Esophagus squamous epithelium (tissue), 5 donors: ENCODE data around the gene MAMDC4. TPM values are rescaled to one million over a fixed set of nuclear protein-coding genes. Genes with fewer than 3 reads are reported as not detected.

ENCODE experiments used
- DNase-seq: peaks from one replicate; lab custom pipeline; 2025; lab: John Stamatoyannopoulos, UW
- H3K27ac ChIP-seq, 4 donors: fragments of 200-600 bp; sonication (generic); one replicate each; pipeline ENCODE4 v1.5.1; 2016 to 2019; ENCODE audit warnings: mild to moderate bottlenecking in 1 of 4
- H3K27me3 ChIP-seq, 4 donors: fragments of 200-600 bp; sonication (generic); 1 replicate in 3 of 4; 2 replicates in 1 of 4; pipeline versions ENCODE4 v1.5.1 to v1.6.0; 2017 to 2021; ENCODE audit warnings: antibody characterized with exemption in 1 of 4
- H3K36me3 ChIP-seq, 3 donors: fragments of 200-600 bp; sonication (generic); one replicate each; pipeline ENCODE4 v1.5.1; 2016 to 2019
- H3K4me1 ChIP-seq, 3 donors: fragments of 200-600 bp; sonication (generic); one replicate each; pipeline ENCODE4 v1.5.1; 2017 to 2019
- H3K4me3 ChIP-seq, 4 donors: fragments of 200-600 bp; sonication (generic); 1 replicate in 3 of 4; 2 replicates in 1 of 4; pipeline ENCODE4 v1.5.1; 2016 to 2019; ENCODE audit warnings: mild to moderate bottlenecking in 2 of 4, moderate library complexity in 1 of 4
- H3K9me3 ChIP-seq, 3 donors: fragments of 200-600 bp; sonication (generic); one replicate each; pipeline ENCODE4 v1.5.1; 2016 to 2019
- POLR2A ChIP-seq, 4 donors: fragments of 450-650 bp; IDR thresholded peaks; one replicate each; pipeline ENCODE4 v1.6.1; 2017; ENCODE audit warnings: antibody characterized with exemption in 4 of 4, mild to moderate bottlenecking in 4 of 4, moderate library complexity in 3 of 4
- WGBS, 2 donors: methylation state at CpG; one replicate each; pipeline ENCODE4 v1.1.5; 2018; 5-methylcytosine and 5-hydroxymethylcytosine counted together
- intact Hi-C: fragments of 100-400 bp; cut with DNase I; formaldehyde crosslinking; loops from one replicate; pipeline ENCODE4 v1.15.0; 2022
- total RNA-seq, 4 donors: library from RNA; depleted of rRNA; stranded (reverse); fragments of >200 nt; gene quantifications; one replicate each; pipeline ENCODE4 v1.1.0, GENCODE V29; 2016
- TF ChIP-seq, protein P1 (sequence below), 6 experiments: fragments of 450-650 bp in 4 of 6; fragments of 200-600 bp in 2 of 6; sonication (generic) in 2 of 6; IDR thresholded peaks; one replicate each; pipeline ENCODE4 v1.5.1; 2016 to 2019; ENCODE audit warnings: antibody characterized with exemption in 6 of 6, mild to moderate bottlenecking in 4 of 6, moderate library complexity in 4 of 6
- donor health status: DM: yes; HTN: yes; CAD: no.

Gene MAMDC4
- total RNA-seq, 4 donors from 2014 or later = 1.8 to 2.9 (median 2.7) TPM

DNA sequence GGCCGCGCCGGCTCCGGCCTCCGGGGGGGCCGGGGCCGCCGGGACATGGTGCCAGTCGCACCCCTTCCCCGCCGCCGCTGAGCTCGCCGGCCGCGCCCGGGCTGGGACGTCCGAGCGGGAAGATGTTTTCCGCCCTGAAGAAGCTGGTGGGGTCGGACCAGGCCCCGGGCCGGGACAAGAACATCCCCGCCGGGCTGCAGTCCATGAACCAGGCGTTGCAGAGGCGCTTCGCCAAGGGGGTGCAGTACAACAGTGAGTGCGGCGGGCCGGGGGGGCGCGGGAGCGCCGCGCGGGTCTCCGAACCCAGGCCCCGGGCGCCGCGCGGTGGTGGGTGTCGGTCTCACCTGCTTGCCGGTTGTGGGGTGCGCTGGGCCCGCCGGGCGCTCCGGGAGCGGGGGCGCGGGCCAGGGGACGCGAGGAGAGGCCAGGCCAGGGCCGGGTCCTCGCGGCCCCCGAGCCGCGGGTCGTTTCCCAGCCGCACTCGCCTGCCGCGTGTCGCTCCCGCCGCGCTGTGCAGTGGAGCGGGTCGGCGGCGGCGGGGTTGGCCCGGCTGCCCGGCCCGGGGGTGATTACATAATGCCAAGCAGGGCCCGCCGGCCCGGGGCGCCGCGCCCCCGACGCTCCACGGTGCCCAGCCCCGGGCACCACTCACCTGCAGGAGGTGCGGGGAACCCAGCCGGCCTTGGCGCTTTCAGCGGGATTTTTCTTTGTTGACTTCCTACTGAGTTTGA lies 43.9 kb upstream of the MAMDC4 start:
- TF ChIP-seq, protein P1, sequence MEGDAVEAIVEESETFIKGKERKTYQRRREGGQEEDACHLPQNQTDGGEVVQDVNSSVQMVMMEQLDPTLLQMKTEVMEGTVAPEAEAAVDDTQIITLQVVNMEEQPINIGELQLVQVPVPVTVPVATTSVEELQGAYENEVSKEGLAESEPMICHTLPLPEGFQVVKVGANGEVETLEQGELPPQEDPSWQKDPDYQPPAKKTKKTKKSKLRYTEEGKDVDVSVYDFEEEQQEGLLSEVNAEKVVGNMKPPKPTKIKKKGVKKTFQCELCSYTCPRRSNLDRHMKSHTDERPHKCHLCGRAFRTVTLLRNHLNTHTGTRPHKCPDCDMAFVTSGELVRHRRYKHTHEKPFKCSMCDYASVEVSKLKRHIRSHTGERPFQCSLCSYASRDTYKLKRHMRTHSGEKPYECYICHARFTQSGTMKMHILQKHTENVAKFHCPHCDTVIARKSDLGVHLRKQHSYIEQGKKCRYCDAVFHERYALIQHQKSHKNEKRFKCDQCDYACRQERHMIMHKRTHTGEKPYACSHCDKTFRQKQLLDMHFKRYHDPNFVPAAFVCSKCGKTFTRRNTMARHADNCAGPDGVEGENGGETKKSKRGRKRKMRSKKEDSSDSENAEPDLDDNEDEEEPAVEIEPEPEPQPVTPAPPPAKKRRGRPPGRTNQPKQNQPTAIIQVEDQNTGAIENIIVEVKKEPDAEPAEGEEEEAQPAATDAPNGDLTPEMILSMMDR (IDR thresholded peaks at IDR 0.05) = no peak
- TF ChIP-seq POLR2A (IDR thresholded peaks at IDR 0.05) = no peak
- Histone ChIP-seq H3K4me1 (peaks cover 27 to 57% (median 27%) of the 10 kb centered on the region in 3 donors), H3K27ac (peak overlapping the region; percentile 86 to 96 (median 92)), H3K27me3 (peaks cover 0 to 3% (median 0%) of the 10 kb centered on the region in 4 donors), H3K9me3 (no peaks in the 10 kb centered on the region), H3K36me3 (peaks cover 0 to 45% (median 0%) of the 10 kb centered on the region in 3 donors), H3K4me3 (peak overlapping the region; percentile 84 to 98 (median 89))
- DNase-seq = no peak
- intact Hi-C loops = no loop called here
- WGBS, 2 donors = 0 to 2% methylated on average over 2 to 15 of the region's 93 CpGs

DNA sequence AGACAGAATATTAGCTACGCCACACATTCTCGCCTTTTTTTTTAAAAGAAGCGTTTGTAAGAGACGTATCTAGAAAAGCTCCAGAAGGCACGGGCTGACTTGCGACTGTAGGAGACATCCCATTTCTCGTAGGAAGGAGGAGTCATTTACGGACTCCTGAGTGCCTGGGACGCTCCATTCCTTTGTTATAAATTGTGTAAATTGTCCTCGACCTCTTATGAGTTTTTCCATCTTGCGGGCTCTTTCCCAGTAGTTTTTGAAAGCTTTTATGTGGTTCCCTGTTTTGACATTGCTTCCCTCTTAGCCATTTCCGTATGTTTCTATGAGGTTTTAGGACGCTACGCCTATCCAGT lies 43.4 kb upstream of the MAMDC4 start:
- TF ChIP-seq, protein P1 (IDR thresholded peaks at IDR 0.05) = no peak
- no peak for TF ChIP-seq POLR2A (IDR thresholded peaks at IDR 0.05)
- peak overlapping the region in 3 of 4 donors; percentile 86 to 96 (median 88) for H3K27ac ChIP-seq
- H3K9me3 ChIP-seq = no peaks in the 10 kb centered on the region
- intact Hi-C loops = no loop called here
- whole genome bisulfite sequencing, 2 donors = 1 to 2% methylated on average over 14 of the region's 14 CpGs
- H3K4me1 ChIP-seq = peaks cover 27 to 57% (median 27%) of the 10 kb centered on the region in 3 donors
- H3K36me3 ChIP-seq = peaks cover 0 to 48% (median 0%) of the 10 kb centered on the region in 3 donors
- no peak for DNase-seq
- no peaks in the 10 kb centered on the region for H3K27me3 ChIP-seq
- H3K4me3 ChIP-seq = peak overlapping the region; percentile 84 to 98 (median 89)

DNA sequence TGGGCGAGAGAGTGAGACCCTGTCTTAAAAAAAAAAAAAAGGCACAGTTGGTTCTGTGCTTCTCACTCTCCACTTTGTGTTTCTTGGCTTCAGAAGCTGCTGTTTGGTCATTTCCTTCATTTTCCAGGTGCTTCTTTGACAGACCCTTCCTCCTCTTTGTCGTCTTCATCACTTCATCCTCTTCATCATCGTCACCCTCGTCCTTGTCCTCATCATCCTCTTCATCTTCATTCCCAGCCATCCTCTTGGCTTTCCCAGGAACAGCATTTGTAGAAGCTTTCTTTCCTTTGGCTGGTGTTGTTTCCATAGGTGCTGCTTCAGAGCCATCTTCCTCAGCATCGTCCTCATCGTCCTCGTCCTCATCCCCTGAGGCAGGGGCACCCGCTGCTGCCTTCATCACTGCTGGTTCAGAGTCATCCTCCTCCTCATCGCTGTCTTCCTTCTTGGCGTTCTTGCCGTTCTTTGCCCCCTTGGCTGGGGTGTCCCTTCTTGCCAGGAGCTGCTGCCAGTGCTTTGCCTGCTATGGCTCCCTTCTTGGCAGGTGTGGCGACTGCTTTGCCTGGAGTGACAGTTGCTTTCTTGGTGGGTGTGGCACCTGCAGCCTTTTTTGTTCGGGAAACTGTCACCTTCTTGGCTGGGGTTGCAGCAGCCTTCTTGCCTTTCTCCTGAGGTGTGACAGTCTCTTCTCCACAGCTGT lies 37.3 kb upstream of the MAMDC4 start:
- Histone ChIP-seq H3K27me3 (no peaks in the 10 kb centered on the region), H3K36me3 (peaks cover 0 to 58% (median 0%) of the 10 kb centered on the region in 3 donors), H3K9me3 (no peaks in the 10 kb centered on the region), H3K4me3 (no peak overlapping the region), H3K4me1 (peaks cover 3 to 23% (median 6%) of the 10 kb centered on the region in 3 donors), H3K27ac (no peak overlapping the region)
- TF ChIP-seq POLR2A (IDR thresholded peaks at IDR 0.05) = no peak
- TF ChIP-seq, protein P1 (IDR thresholded peaks at IDR 0.05) = no peak
- DNase-seq = no peak
- intact Hi-C loops = no loop called here
- WGBS, 2 donors = 87% methylated on average over 13 of the region's 13 CpGs

DNA sequence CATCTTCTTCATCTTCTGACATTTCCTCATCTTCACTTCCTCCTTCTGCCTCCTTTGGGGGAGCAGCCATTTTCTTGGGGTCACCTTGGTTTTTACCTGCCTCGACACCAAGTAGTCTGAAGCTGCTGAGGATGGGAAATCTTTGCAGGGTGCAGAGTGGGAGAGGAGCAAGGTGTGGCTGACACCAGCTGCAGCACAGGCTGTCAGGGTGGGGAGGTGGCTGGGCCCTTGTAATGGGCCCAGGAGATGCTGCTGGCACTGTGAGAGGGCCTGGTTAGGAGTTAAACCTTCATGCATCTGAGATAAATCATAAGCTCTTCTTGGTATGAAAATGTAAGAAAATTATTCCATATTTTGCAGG lies 36.7 kb upstream of the MAMDC4 start:
- H3K27ac ChIP-seq = no peak overlapping the region

More for the DNA sequence above, 36.7 kb upstream of the MAMDC4 start:
- DNase-seq = no peak
- TF ChIP-seq, protein P1 (IDR thresholded peaks at IDR 0.05) = no peak
- TF ChIP-seq POLR2A (IDR thresholded peaks at IDR 0.05) = no peak
- Histone ChIP-seq H3K36me3 (peaks cover 0 to 53% (median 0%) of the 10 kb centered on the region in 3 donors), H3K27me3 (no peaks in the 10 kb centered on the region), H3K4me3 (no peak overlapping the region), H3K4me1 (peaks cover 0 to 18% (median 2%) of the 10 kb centered on the region in 3 donors), H3K9me3 (no peaks in the 10 kb centered on the region)
- 40% methylated on average over 1 of the region's 1 CpG; no CpG with 5 or more reads in 1 of the 2 donors for WGBS, 2 donors
- intact Hi-C loops = no loop called here
